Fibroblast of skin of abdomen (primary cell): ENCODE results near the gene RHCG. TPM values are rescaled to one million over a fixed set of nuclear protein-coding genes. Genes with fewer than 3 reads are reported as not detected.

ENCODE experiments used
- DNase-seq: peaks from one replicate; pipeline ENCODE4 v3.0.0-alpha.2; 2013
- polyA plus RNA-seq, 2 experiments: library from polyadenylated mRNA; unstranded; fragments of 120-200 nt; gene quantifications; one replicate each; pipeline ENCODE4 v1.2.1, GENCODE V29; 2013; ENCODE audit not compliant: insufficient read length in 2 of 2

RHCG gene
- not detected for polyA plus RNA-seq (2013, experiment 1 of 2; ENCODE audit: insufficient read length)
- not detected for polyA plus RNA-seq (2013, experiment 2 of 2; ENCODE audit: insufficient read length)

GRCh38 chr15:89496155-89497098 is at the start of gene RHCG:
RHCG (minus strand) TSS chr15:89496583; CDS start chr15:89496544, 39 bp downstream.
- DNase-seq = no peak

DNA sequence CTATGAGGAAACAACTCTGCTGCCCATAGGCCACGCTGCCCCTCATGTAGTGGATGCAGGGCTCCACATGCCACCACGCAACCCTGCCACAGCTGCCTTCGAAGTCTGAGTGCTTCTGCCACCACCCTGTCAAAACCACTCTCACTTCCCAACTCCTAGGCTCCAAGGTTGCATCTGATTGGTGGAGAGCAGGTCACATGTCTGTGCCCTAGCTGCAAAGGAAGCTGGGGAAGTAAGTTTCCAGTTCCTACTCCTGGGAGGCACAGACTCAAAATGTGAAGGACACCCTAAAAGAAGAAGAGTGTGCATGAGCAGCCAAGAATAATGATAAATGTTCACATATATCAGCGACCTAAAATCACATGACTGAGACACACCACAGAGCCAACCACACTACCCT is 47.0 kb upstream of the RHCG start:
- DNase-seq = no peak

- DNase-seq = no peak
Measured at GRCh38 chr15:89542369-89542768, 46.0 kb upstream of the RHCG start.

DNA sequence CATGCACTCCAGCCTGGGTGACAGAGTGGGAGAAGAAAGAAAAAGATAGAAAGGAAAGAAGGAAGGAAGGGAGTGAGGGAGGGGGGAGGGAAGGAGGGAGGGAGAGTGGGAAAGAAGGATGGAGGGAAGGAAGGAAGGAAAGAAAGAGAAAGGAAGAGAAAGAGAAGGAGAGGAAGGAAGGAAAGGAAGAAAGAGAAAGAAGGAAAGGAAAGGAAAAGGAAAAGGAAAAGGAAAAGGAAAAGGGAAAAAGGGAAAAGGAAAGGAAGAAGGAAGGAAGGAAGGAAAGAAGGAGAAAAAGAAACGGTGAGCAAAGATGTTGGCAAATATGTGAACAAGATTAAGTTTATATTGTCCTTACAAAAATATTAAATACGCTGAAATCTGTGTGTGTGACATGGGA is 42.6 kb upstream of the RHCG start:
- no peak for DNase-seq

- peak; percentile 17 for DNase-seq
Measured at GRCh38 chr15:89533861-89534544, 37.6 kb upstream of the RHCG start.

GRCh38 chr15:89531796-89532537 is 35.6 kb upstream of the RHCG start:
- DNase-seq = no peak

- DNase-seq = no peak
Measured at GRCh38 chr15:89530976-89531375, 34.6 kb upstream of the RHCG start.

DNA sequence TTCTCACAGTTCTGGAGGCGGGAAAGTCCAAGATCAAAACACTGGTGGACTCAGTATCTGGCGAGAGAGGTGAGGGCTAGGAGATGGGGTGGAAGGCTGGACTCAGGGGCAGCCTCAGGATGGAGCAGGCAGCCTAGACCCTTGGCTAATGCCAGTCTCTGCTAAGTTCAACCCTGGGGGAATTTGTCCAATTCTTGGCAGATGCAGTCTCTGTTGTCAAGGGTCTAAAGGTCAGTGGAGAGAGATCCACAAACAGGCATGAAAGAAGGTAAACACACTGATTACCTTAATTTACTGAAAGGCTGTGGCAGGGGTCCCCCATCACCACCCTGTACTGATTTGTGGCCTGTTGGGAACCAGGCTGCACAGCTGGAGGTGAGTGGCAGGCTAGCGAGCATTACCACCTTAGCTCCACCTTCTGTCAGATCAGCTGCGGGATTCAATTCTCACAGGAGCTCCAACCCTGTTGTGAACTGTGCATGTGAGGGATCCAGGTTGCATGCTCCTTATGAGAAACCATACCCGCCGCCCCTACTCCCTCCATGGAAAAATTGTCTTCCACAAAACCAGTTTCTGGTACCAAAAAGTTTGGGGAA is 32.5 kb upstream of the RHCG start:
- no peak for DNase-seq

GRCh38 chr15:89526601-89527441 is 30.4 kb upstream of the RHCG start:
- DNase-seq = no peak

- no peak for DNase-seq
Measured at GRCh38 chr15:89526181-89526580, 29.8 kb upstream of the RHCG start.

- DNase-seq = no peak
Measured at GRCh38 chr15:89524184-89524583, 27.8 kb upstream of the RHCG start.

GRCh38 chr15:89523101-89523500 is 26.7 kb upstream of the RHCG start:
- no peak for DNase-seq

DNA sequence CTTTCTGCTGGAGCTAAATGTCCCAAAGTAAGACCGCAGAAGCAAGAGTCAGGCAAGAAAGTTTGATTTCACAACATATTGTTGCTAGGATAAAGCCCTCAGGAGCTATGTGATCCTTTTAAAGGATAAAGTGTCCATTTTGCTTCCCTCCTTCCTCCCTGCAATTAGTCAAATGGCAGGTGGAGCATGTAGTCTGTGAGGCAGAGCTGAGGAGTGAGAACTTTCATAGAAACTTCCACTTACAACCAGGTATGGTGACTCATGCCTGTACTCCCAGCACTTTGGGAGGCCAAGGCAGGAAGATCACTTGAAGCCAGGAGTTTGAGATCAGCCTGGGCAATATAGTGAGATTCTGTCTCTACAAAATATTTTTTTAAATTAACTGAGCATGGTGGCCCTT is 25.2 kb upstream of the RHCG start:
- DNase-seq = no peak

- no peak for DNase-seq
Measured at GRCh38 chr15:89515477-89515876, 19.1 kb upstream of the RHCG start.

GRCh38 chr15:89514596-89515406 is 18.4 kb upstream of the RHCG start:
- DNase-seq = no peak

DNA sequence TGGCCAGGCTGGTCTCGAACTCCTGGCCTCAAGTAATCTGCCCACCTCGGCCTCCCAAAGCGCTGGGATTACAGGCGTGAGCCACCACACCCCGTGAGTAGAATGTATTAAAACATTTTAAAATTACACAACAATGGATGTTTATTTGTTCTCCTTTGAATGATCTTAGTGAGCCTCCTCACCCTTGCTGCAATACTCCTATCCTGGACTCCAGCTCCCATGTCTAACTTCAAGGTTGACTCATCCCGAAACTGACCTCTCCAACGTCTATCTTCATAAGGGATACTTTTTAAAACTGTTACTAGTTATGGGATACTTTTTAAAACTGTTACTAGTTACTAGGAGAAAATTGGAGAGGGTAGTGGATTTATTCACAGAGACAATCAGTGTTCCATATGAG is 17.8 kb upstream of the RHCG start:
- DNase-seq = no peak

GRCh38 chr15:89513284-89513683 is 16.9 kb upstream of the RHCG start:
- DNase-seq = no peak

- no peak for DNase-seq
Measured at GRCh38 chr15:89512631-89513030, 16.2 kb upstream of the RHCG start.

DNA sequence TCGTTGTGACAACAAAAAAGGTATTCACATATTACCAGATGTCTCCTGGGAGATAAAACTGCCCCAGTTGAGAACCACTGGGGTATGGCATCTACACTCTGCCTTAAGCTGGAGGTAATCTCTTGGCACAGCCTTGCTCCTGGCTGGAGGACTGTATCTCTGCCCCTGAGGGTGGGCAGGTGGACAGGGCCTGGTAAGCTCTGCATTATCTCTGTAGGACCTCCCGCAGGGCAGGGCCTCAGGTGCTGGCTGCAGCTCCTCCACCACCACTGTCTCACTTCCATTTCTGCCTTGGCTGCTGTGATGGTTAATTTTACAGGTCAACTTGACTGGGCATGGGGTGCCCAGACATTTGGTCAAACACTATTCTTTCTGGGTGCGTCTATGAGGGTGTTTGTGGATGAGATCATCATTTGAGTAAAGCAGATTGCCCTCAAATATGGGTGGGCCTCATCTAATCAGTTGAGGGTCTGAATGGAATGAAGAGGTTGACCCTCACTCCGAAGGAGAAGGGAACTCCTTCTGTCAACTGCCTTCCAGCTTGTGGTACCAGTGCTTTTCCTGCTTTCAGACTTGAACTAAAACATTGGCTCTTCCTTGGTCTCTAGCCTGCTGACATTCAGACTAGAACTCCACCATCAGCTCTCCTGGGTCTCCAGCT is 9.8 kb upstream of the RHCG start:
- DNase-seq = no peak

GRCh38 chr15:89504166-89504565 is 7.8 kb upstream of the RHCG start:
- no peak for DNase-seq
